DMS 273 (cell line): ENCODE results near the gene TWSG1.
"Not testable (repeated sequence)": the region's sequence is repeated elsewhere in the genome, so short reads cannot be mapped to it uniquely, and the experiment has no call there.

Experiments used
- DNase-seq: peaks from one replicate; lab custom pipeline; 2025; ENCODE audit not compliant: unreplicated experiment; lab: John Stamatoyannopoulos, UW

The TWSG1 gene

DNA sequence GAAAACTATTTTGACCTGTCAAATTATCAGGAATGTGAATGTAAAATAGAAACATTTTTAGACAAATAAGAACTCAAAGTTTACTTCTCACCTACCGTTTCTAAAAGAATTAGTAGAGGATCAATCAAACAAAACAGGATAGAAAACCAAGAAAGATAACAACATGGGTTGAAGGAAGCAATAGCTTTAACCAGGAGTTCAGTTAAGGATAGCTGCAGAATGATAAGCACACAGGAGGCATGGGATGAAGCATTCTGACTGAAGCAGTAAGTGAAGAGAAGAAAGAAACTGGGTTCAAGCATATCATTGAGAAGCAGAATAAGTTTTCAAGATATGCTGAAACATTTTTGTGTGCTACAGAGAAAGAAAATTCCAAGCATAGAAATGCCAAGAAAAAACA, 52.3 kb downstream of the TWSG1 start:
- DNase-seq = no peak

DNA sequence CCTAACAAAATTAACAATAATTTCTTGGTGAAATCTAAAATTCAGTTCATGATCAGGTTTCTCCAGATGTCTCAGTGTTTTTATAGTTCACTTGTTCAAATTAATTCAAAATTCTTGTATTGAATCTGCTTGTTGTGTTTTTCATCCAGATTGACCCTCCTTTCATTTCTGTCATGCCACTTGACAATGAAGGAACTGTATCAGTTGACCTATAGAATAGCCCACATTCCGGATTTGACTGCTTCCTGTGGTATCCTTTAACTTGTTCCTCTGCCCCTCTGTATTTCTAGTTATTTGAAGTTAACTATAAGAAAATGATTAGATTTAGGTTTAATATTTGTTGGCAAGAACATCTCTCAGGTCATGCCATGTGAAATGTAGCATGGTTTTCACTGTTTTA, 53.3 kb downstream of the TWSG1 start:
- DNase-seq = no peak

DNA sequence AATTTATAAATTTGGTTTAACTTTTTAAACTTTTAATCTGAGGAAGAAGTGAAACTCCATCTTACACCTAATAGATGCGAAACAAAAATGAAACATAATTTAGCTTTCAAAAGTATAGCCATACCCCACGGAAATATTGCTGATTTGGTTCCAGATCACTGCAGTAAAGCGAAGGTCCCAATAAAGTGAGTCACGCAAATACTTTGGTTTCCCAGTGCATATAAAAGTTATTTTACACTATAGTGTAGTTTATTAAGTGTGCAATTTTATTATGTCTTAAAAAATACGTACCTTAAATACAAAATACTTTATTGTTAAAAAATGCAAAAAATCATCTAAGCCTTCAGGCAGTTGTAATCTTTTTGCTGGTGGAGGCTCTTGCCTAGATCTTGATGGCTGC, 55.1 kb downstream of the TWSG1 start:
- DNase-seq = no peak

DNA sequence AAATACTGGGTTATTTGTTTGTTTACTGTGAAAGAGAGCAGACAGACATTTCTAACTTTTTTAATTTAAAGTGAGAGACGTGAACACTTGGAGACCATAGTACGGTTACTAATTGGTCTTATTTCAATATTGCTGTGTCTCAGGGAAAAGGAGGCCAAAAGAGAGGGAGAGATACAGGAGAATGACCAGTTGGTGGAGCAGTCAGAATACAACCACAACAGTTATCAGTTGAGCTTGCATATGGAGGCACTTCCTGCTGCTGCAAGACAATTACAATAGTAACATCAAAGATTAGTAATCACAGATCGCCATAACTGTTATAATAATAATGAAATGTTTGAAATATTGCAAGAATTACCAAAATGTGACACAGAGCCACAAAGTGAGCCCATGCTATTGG, 58.2 kb downstream of the TWSG1 start:
- DNase-seq = no peak

GRCh38 chr18:9394046-9394445, 59.5 kb downstream of the TWSG1 start:
- DNase-seq = no peak

DNA sequence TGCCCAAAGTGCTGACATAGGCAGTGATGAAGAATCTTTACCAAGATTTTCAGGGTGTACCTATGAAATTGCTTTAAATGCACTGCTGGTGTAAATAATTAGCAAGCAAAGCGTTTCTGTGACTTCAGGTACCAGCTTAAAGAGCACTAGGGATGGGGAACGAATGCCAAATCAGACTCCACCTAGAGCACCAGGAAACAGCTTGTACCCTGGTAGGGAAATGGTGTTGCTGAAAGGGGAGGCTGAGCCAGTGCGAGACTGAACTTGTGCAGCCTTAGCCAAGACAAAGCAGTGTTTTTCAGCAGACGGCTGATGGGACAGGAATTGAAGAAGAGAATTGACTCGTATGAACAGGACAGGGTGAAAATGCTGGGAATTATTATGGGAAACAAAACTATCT, 65.6 kb downstream of the TWSG1 start:
- no peak for DNase-seq

DNA sequence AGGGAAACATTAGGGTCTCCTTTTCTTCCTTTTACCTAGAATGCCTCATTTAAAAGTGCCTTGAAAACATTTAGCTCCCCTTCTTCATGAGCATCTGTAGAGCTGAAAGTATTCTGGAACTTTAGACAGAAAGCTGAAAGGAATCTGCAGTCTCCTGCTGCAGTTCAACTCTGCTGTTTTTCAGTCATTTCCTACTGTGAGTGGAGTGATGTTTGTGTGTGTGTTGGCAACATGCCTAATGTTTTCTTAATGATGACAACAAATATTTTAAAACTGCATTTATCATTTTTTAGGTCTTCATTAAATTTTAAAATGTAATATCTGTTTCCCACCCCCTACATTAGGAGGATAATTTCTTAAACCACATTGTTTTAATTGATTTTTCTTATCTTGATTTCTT, 66.6 kb downstream of the TWSG1 start:
- DNase-seq = no peak

- DNase-seq = not testable (repeated sequence)
Measured at GRCh38 chr18:9402358-9403007, 67.9 kb downstream of the TWSG1 start.

DNA sequence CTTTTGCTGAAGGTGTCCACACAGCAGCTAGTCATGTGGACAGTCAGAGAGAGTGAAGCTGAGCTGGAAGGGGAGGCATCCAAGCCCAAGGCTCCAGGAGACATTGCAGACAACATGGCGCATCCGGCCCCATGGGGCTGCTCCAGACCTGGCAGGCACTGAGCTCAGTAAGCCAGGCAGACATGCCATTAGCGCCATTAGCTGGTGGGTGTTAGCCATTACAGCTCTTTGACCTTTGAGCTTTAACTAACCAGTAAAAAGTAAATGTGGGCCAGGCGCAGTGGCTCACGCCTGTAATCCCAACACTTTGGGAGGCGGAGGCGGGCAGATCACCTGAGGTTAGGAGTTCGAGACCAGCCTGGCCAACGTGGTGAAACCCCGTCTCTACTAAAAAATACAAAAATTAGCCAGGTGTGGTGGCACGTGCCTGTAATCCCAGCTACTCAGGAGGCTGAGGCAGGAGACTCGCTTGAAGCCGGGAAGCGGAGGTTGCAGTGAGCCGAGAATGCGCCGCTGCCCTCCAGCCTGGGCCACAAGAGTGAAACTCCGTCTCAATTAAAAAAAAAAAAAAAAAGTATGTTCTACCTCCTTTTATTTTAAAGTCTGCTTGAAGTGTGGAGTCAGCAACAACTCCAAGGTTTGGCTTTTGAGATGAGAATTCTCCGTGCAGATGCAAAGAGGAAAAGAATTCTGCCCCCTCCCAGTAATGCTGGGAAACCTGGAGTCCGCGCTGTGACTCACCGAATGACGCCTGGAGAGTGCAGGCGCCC, 69.4 kb downstream of the TWSG1 start:
- DNase-seq = peak; percentile 32

DNA sequence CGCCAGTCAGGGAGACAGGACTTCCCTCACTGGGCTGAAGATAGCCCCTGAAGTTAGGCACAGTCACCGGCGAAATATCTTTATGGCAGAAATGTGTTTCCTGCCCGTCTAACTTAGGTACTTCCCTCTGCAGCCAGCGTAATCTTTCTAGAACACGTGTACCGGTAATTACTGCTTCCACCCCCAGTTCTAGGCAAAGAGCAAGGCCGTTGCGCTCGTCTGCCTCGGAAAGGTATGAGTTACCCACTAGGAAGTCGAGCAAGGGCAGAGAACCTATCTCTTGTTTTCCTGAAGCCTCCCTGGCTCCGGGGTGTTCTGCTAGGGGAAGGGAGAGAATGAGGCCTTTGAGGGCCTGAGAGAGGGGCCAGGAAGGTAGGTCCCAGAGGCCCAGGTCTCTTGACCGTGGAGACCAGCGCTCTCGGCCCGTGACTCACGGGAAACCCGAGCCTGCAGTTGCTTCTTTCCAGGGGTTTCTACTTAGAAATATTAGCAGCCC, 70.0 kb downstream of the TWSG1 start:
- no peak for DNase-seq

- DNase-seq = no peak
Measured at GRCh38 chr18:9405130-9405529, 70.6 kb downstream of the TWSG1 start.

- DNase-seq = no peak
Measured at GRCh38 chr18:9405977-9406376, 71.4 kb downstream of the TWSG1 start.

- DNase-seq = no peak
Measured at GRCh38 chr18:9410515-9410914, 75.9 kb downstream of the TWSG1 start.

DNA sequence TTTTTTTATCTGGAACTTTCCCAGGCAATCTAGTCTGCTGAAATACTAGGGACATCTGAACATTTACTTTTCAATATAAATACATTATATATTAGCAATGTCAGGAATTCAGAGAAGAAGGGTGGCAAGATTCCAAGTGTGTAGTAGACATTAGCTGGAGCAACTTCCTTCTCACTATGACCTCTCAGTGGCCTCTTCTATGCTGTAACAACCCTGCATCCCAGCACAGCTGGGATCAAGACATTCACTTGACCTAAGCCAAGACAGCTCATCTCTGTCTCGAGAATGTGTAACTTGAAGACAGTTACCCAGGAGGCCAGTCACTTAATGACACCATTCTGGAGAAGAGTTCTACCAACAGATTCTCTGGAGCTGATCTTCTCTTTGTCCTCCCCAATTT, 79.0 kb downstream of the TWSG1 start:
- DNase-seq = no peak

GRCh38 chr18:9416563-9417072, 82.0 kb downstream of the TWSG1 start:
- DNase-seq = no peak

- peak; percentile 64 for DNase-seq
Measured at GRCh38 chr18:9417073-9417851, 82.7 kb downstream of the TWSG1 start.

DNA sequence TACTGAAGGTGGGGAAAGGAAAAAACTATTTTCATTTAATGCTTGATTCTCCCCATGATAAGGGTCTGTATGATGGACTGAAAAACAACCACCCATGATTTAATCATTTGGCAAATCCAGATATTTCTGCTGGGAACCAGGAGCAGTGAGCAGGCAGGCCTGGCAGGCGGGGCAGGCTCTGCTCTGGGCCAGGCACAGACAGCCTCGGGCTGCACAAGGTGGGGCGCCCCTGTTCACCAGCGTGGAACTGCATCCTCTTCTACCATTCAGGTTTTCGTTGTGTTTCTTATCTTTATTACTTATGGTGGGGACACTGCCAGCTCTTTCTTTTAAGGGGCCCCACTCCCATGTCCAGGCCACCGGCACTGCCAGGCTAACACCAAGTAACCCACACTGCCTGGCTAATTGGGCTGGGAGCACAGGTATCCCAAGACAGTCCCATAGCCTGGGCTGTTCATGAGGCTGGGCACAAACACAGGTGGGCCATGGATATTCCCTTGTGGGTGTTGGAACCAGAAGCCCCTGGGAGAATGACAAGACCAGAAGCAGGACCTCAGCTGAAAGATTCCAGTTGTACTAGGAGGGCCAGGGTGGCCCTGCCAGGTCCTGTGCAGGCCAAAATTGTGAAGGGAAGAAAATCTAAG, 83.6 kb downstream of the TWSG1 start:
- DNase-seq = no peak

GRCh38 chr18:9419956-9420631, 85.5 kb downstream of the TWSG1 start:
- DNase-seq = no peak

GRCh38 chr18:9421096-9421900, 86.7 kb downstream of the TWSG1 start:
- DNase-seq = no peak

DNA sequence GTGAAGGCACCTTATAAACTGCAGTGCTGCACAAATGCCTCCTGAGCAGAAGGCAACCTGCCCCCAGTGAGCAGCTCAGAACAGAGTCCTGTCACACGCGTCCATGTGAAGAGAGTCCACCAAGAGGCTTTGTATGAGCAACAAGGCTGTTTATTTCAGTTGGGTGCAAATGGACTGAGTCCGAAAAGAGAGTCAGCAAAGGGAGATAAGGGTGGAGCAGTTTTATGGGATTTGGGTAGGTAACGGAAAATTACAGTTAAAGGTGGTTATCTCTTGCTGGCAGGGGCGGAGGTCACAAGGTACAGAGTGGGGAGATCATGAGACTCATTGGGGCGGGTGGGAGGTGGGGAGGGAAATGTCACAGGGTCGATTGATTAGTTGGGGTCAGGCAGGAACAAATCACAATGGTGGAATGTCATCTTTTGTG, 87.3 kb downstream of the TWSG1 start:
- no peak for DNase-seq
